H1 (cell line): ENCODE measurements around the gene RTTN. TPM values are rescaled to one million over a fixed set of nuclear protein-coding genes. Genes with fewer than 3 reads are reported as not detected.

Source experiments
- RXRA ChIP-seq: IDR thresholded peaks from 2 replicates; pipeline ENCODE4 v1.6.1; 2011; ENCODE audit warnings: low read depth, mild to moderate bottlenecking, low read length, moderate library complexity; ENCODE audit not compliant: insufficient read depth
- SRF ChIP-seq: IDR thresholded peaks from 2 replicates; pipeline ENCODE4 v1.6.1; 2011; ENCODE audit warnings: mild to moderate bottlenecking, low read depth, low read length, moderate library complexity
- polyA plus RNA-seq, 7 experiments: library from polyadenylated mRNA; depleted of rRNA in 3 of 7; stranded (reverse) in 5 of 7; unstranded in 2 of 7; fragments of >200 nt in 5 of 7; fragments of 200-250 nt in 2 of 7; gene quantifications; 1 replicate in 5 of 7; 2 replicates in 1 of 7; 4 replicates in 1 of 7; pipeline versions ENCODE4 v1.2.1 to v1.2.3, GENCODE V29; 2011 to 2013; ENCODE audit warnings: missing spikeins in 2 of 7, mixed read lengths in 2 of 7
- total RNA-seq: library from RNA; stranded (reverse); fragmentation: NEBNext Ultra II Directional; extraction: Animal tissue kit (Norgen Biotek cat#: 25700); gene quantifications from 2 replicates; pipeline ENCODE4 v1.2.1, GENCODE V29; 2021

RTTN gene
- total and polyA plus RNA-seq, 2 of the 8 experiments (the other 6 are each of a cell fraction or from before 2014, with no cell fraction given): 9.1 to 21.4 TPM

GRCh38 chr18:70110678-70111077 is 94.8 kb downstream of the RTTN start (continued):
- no peak for TF ChIP-seq RXRA
- TF ChIP-seq SRF: no peak
